Measurements from ENCODE around the gene QRFP.

DNA sequence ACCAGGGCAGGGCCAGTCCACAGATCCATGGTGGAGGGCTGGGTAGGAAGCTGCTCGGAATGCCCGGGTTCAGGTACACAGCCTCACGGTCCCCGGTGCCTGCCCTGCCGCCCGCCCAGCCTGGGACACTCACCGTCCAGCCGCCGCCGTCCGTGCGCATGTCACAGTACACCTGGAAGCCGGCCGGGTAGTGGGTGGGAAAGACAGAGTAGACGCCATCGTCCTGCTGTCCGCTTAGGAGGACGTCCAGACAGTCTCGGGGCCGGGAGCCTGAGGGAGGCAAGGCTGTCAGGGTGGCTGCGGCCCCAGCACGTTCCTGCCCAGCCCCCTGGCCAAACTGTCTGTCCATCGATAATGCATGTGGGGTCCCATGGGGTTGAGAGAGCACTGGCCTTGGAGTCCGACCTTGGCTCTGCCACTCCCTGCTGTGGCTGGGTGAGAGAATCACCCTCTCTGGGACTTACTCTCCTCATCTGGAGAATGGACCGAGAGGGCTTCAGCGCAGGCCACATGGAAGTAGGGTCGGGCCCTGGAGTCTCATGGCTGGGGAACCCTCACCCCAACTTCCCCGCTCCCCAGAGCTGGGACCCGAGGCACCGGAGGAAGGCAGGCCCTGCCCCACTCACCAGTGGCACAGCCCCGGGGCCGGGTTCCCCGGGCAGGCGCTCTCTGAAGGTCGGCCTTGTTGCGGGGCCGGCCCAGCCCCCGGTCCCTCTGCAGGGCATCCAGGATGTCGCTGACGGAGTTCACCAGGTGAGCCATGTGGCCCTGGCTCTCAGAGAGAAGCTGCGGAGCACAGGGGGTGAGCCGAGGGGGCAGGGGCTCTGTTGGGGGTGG is 27.2 kb upstream of the QRFP start:
- TF ChIP-seq, protein P1, sequence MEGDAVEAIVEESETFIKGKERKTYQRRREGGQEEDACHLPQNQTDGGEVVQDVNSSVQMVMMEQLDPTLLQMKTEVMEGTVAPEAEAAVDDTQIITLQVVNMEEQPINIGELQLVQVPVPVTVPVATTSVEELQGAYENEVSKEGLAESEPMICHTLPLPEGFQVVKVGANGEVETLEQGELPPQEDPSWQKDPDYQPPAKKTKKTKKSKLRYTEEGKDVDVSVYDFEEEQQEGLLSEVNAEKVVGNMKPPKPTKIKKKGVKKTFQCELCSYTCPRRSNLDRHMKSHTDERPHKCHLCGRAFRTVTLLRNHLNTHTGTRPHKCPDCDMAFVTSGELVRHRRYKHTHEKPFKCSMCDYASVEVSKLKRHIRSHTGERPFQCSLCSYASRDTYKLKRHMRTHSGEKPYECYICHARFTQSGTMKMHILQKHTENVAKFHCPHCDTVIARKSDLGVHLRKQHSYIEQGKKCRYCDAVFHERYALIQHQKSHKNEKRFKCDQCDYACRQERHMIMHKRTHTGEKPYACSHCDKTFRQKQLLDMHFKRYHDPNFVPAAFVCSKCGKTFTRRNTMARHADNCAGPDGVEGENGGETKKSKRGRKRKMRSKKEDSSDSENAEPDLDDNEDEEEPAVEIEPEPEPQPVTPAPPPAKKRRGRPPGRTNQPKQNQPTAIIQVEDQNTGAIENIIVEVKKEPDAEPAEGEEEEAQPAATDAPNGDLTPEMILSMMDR (IDR thresholded peaks at IDR 0.05) = no peak
- TF ChIP-seq POLR2A (IDR thresholded peaks at IDR 0.05) = no peak

Data from thyroid gland (tissue), 4 donors.